NCI-H1048 (cell line): Measurements from ENCODE around the gene LARGE1.
"Not testable (repeated sequence)": the region's sequence is repeated elsewhere in the genome, so short reads cannot be mapped to it uniquely, and the experiment has no call there.

Source experiments
- DNase-seq: peaks from one replicate; lab custom pipeline; 2025; lab: John Stamatoyannopoulos, UW

LARGE1 gene

DNA sequence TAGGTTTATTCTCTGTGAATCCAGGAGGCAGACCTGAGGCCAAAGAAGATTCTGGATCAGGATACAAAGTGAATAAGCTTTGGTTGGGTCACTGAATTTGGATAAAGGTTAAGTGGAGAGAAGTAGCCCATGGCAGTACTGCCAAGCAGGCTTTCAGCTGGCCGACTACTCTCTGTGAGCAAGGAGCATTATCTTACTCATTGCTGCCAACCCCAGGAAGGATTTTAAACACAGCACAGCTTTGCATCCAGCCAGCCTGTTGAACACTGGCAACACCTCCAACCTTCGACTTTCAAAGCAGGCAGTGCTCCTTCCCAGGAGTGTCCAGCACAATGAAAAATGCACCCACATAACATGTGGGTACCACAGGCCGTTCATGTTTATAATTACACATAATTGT is 498.4 kb downstream of the LARGE1 start:
- DNase-seq: no peak

DNA sequence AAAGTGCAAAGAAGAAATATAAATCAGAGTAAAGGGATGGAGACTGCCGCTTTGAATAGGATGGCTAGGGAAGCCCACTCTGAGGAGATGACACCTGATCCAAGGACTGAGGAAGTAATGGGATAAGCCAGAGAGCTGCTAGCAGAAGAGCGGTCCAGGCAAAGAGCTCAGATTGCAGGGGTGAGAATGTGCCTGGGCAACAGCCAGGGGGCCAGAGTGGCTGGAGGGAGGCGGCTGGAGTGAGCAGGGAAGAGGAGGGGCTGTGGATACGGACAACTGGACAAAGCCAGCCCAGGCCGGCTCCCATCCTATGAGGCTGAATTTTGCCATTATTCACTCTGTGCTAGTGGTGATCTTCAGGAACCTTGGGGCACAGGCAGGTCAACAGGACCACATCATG is 501.8 kb downstream of the LARGE1 start:
- no peak for DNase-seq

DNA sequence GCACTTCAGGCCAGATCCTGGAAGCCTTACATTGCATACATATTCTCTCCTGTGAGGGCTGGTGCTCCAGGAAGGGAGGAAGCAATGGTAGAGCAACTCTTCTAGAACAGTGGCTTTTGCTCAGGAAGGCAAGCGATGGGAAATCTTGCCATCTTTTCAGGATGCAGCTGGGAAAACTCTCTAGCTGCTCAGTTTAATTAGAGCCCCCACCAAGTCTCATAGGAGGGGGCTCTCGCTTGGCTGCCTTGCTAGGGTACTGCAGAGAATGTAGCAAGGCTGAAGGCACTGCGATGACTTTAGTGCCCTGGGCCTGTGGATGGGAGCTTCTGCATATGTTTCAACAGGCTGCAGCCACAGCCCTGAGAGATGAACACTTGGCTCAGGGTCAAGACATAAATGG is 504.9 kb downstream of the LARGE1 start:
- no peak for DNase-seq

DNA sequence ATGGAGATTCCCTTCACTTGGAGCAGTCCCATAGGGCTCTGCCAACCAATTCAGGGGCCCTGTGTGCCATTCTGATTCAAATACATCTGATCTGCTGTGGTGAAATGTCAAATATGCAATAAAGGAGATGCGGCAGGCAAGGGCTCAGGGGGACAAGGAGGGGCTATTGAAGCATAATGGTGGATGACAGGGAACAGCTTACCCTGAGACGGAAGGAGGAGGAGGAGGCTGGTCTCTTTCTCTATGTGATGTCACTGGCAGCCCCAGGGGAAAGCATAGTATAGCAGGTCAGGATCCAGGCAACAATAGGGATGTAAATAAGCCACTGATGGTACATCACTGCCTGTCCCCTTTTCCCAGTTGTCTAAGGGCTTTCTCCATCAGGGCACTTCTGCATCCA is 511.2 kb downstream of the LARGE1 start:
- no peak for DNase-seq

DNA sequence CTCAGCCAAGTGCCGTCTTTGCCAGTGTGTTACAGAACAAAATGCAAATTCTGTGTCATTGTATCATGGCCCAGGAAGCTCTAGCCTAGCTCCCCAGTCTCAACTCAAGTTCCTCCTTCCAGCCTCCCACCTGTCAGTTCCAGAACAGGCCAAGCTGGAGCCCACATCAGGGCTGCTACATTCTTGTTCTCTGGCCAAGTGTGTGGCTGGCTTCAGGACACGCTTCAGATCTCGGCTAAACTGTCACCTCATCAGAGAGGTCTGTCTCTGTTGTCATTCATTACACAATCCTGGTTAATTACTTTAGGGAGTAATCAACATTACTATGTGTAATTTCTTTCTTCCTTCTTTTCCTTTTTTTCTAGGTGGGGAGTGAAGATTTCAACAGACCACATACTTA is 515.1 kb downstream of the LARGE1 start:
- no peak for DNase-seq

DNA sequence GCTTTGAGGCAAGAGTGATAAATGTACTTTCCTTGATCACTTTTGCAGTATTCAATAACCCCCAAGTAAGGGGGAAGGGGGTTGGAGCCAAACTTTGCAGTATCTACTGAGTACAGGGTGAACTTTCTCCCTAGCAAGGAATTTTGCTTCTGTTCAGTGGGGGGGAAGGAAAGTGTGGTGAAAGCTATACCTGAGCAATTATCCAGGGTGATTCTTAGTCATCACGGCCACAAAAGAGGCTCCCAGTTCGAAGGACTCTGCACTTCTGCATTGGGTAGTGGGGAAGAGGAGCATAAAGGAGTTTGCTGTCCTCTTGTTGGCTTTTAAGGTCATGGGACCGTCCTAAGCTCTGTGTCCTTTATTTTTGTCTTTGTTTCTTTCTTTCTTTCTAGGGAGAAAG is 515.6 kb downstream of the LARGE1 start:
- no peak for DNase-seq

DNA sequence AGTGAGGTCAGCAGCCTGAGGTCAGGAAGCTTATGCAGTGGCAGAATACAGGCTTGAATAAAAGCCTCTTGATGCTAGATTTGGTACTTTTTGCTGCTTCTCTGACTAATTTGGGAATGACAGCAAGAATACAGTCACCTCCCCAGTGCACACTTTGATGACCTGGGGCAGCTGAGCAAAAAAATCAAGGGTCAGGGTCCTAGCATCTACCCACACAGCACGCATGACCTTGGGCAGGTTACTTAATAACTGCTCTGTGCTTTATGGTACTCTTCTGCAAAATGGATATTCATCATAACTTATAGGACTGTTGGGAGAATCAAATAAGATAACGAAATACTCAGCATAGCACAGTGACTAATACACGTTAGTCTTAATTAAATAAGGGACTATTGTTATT is 518.0 kb downstream of the LARGE1 start:
- DNase-seq: no peak

DNA sequence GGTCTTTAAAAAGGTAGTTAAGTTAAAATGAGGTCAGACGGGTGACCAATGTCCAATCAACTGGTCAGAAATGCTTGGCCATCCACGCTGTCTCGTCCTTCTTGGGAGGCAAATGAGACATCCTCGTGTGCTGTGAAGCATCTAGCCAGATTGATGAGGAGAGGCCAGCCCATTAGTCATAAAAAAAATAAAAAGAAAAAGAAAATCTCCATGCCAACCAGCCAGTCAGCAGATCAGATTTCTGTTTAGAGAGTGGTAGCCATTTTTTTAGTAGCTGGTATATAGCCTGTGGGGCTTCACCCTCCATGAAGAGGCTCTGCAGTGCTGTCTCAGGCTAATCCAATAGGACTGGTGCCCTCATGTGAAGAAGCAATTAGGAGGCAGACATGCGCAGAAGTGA is 519.0 kb downstream of the LARGE1 start:
- DNase-seq: no peak

DNA sequence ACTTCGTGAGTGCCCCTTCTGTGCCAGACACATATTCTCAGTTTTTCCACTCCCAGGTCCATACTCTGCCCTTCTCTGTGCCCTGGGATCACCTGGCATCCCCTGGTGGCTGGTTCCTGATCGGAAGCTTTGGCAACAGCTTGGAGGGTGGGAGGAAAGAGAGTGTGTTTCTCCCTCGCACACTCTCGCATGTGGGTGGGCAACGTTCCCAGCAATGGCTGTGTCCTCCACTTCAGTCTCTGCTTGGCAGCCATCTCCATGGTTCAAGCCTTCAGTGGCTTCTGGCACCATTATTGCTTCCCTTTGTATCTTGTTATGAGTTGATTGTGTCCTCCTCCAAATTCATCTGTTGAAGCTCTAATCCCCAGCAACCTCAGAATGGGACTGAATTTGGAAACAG is 519.4 kb downstream of the LARGE1 start:
- DNase-seq: no peak

DNA sequence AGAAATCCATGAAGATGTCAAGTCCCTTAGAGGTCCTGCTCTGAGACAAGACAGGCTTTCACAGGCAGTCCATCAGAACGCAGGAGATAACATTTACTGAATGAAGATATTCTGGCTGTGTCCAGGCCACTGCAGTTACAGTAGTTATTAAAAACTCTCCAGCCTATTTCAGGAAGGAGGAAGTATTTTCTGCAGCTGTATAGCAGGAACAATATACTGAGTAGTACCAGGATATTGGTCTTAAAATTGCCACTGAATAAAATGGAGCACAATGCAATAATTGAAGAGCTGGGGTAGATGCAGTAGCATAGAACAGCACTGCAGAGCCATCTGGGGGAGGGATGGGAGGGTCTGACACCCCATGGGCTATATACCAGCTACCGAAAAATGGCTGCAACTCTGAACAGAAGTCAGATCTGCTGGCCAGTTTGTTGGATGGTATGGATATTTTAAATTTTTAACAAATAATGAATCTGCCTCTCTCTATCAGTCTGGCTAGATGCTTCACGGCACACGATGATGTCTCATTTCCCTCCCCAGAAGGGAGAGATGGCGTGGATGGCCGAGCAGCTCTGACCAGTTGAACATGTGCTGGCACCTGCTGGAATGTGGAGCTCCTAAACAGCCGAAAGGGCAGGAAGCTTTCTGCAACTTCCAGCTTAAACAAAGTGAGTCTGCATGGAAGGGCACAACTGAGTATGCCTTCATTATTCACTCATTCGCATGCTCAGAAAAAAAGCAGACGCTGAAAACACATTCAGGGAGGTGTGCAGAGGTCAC is 520.0 kb downstream of the LARGE1 start:
- no peak for DNase-seq

DNA sequence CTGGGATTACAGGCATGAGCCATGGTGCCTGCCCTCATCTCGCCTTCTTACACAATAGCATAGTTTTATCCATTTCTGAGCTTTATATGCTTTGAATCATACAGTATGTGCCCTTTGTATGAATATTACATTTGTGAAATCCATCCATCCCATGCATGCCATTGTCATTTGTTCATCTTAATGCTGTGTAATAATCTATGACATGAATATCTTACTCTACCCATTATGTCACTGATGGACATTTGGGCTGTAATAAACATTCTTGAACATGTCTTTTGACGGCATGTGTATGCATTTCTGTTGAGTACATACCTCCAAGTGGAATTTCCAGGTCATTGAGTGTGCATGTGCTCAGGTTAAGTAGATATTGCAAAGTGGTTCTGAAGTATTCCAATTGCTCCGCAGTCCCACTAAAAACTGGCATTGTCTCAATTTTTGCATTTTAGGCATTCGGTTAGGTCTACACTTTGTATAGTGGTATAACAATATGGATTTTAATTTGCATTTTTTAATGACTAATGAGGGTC is 522.8 kb downstream of the LARGE1 start:
- DNase-seq: no peak

DNA sequence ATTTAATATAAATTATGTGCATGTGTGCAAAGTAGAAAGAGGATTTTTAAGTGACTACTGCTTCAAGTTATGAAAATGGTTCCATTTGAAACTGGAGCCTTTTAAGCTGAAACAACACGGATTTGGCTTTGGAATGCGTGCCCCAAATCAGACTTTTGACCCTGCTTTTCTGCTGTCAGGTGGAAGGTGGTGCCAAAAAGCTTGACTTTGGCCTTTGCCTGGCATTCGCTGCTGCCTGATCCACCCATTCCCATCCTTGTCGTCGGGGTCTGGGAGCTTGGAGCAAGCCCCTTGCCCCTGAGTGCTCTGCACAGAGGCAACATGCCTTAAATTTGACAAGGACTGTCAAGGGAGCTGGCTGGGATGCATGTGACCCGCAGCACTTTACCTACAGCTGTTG is 526.8 kb downstream of the LARGE1 start:
- no peak for DNase-seq

DNA sequence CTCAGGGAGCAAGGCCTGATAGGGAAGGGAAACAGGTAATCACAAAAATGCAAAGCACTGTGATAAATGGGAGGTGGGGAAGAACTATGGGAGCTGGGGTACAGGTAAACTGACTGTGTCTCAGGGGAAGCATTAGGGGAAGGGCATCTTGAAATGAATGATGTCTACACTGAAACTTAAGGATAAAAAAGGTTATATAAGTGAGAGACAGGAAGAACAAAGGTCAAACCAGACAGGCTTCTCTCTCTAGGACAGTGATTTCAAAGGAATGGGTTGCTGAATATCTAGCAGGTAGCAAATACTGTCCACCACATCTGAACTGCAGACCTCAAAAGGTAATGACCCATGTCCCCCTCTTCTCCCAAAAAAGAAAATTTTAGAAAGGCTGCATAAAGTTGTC is 529.0 kb downstream of the LARGE1 start:
- DNase-seq: no peak

DNA sequence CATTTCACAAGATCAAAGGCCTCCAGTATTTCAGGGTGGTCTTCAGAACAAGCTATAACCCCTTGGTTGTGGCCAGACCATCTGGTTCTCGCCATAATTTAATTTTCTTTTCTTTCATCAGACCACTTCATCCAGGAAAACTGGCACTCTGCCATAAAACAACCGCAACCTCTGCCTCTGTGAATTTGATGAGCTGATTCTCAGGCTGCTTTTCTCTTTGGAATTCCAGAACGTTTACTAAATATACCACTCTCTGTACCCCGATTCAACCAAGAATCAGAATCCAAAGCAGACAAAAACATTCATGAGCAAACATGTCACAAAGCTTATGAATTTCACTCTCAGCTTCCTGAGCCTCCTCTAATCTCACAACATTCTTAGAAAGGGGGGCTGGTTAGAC is 530.3 kb downstream of the LARGE1 start:
- DNase-seq: no peak

DNA sequence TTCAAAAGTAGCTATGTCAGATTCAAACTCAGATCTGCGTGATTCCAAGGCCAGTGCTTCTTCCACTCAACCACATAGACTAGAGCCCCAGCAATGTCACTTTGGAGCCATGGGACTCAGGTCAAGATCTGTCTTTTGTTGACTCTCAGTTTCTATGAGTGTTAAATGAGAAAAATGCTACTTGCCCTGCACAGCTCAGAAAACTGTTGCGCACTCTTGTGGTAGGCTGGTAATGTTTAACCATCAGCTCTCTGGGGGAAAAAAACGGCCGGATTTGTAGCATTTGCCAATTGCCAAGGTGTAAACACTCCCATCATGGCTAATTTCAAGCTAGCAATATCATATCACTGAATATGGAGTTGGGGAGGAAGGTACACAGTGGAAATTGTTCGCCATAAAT is 534.0 kb downstream of the LARGE1 start:
- no peak for DNase-seq

DNA sequence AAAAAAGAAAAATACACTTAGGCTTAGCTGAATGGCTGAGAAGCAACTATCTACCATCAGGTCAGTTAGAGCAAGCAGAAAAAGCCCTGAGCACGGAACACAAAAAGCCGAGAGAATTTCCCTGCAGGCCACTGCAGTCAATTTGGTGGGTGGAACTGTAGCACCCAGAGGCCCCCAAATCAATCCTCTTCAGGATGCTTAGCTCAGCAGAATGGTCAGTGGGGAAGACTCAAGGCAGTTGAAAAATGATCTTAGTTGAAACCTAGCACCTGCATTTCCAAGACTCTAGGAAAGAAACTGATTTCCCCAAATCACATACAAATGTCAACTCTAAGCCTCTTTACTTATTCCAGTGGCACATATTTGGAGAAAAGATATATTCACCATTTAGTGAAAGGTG is 534.7 kb downstream of the LARGE1 start:
- DNase-seq: no peak

DNA sequence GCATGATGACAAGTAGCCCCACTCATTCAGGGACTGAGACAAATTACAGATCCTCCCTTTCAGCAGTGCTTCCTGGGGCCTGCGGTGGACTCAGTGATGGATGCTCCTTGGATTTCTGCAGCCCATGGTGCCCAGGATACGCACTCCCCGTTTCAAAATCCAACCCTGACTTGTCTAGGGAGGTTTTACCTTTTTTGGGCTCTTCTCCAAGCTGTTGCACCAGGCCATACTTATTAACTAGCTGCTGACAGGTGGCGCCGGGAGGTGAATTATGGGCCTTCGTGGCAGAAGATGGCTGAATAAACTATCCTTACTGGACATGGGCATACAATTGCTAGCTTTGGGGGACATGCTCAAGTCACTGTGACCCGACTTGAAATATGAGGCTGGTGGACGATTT is 537.8 kb downstream of the LARGE1 start:
- DNase-seq: no peak

DNA sequence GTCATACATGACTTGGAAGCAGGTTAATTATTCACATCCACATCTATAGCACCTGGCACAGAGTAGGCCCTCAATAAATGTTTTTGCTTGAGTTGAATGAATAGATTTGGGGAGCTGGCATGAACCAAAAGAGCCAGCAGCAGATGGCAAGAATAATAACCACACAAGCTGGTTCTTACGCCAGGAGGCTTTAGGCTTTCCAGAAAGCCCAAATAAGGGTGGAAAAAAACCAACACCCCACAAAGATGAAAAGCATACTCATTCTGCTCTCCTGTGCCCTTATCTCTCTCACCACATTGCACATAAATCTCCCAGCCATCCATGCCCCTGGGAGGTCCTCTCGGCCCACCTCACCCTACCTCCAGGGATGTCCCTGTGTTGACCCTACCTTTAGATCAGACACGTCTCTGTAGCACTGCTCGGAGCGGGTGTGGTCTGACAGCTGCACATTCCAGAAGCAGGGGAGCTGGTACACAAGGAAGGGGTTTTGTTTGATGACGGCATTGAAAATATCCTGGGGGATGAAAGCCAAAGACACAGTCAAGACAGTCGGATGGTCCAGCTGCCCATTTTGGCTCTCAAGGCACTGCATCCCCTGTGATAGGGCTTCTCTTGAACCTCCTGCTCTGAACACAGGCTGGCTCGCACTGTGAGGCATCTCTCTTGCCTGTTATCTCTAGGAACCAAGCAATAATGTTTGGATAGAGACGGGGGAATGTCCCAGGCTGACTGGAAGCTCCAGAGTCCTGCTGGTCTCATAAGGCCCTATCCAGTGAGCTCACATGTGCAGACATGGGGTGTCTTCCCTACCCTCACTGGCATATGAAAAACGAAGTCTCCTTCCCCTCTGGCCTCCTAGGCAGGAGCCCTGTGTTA is 538.5 kb downstream of the LARGE1 start:
- DNase-seq: no peak

DNA sequence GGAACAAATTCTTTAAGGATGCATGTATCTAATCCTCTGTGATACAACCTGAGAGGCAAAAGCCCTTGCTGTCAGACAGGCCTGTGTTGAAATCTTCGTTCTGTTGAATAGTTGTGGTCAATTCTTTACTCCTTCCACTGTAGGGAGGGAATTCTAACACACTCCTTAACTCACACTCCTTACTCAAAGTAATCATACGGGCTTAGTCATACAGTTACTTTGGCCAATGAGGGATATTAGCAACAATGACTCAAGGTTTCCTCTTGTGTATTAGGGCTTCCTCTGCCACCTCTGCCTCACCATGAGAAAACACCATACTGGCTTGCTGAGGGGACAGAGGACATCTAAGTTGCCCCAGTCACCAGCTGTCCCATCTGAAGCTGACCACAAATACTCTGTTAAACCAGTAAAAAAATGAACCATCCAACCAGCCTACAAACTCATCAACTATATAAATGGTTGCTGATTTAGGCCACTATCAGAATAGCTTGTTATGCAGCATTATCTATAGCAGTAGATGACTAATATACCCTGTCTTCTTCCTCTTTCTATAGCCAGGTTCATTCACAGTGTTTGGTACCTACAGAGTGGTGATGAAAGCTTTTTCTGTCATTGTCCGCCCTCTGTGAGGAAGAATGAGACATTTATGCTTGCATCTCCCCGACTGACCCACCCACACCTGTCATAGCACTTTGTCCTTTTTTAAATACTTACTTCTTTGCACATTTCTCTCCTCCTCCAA is 539.3 kb downstream of the LARGE1 start:
- DNase-seq: no peak

DNA sequence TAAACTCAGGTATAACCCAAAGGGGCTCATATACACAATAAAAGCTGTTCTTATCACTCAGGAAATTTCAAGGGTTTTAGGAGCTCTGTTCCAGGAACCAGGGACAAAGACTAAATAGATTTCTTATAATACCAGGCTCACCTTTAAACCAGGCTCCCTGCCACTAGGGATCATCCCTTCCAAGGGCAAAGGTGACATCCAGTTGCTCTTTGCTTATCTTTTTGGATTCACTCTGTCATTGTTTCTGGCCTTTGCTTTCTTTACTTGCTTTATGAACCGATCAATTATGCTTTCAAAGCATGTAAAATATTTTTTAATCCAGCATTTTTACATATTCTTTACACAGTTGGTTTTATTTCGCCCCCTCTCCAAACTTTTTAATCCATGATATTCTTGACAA is 540.4 kb downstream of the LARGE1 start:
- DNase-seq: no peak

DNA sequence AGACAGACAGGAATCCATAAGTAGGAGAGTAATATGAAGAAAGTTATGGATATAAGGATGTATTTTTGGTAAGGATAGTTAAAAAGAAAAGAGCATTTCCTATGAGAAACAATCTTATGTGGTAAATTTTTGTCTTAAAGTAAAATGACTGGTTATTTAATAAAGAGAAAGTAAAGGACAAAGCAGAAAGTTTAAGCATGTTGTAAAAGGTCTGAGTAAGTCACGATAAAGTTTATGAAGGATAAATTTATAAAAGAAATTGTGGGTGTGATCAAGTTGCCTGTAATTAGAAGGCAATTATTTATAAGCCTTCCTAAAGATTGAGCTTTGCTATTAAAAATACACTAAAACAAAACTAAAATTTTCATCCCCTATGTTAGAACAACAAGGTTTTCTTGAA is 547.4 kb downstream of the LARGE1 start:
- no peak for DNase-seq

DNA sequence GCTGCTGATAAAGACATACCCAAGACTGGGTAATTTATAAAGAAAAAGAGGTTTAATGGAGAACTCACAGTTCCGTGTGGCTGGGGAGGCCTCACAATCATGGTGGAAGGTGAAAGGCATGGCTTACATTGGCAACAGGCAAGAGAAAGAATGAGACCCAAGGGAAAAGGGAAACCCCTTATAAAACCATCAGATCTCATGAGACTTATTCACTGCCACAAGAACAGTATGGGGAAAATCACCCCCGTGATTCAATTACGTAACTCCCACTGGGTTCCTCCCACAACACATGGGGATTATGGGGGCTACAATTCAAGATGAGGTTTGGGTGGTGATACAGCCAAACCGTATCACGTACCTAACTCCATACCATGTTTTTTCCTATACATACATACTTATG is 557.0 kb downstream of the LARGE1 start:
- DNase-seq: not testable (repeated sequence)

DNA sequence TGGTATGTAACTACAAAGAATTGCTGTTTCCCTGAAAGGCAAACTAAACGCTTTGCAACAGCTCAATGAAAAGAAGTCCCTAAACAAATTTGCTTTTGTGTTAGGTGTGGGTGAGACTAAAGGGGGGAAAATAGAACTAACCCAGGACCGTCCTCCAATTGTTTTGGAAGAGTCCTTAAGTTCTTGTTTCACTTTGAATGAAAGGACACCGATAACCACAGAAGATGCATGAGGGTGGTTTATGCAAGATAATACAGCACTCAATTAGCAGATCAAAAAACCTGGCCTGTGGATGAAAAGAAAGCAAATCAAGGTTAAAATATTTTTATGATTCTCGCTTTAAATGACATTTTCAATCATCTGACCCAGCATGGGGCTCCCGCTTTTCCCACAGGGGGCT is 557.6 kb downstream of the LARGE1 start:
- DNase-seq: no peak
